GM19328 (cell line): ENCODE results near the gene CACFD1.

Experiments
- ATAC-seq: cut with Tn5 transposase; IDR thresholded peaks from one replicate; pipeline ENCODE4 v1.9.1; 2021; ENCODE audit warnings: mild to moderate bottlenecking, moderate library complexity; ENCODE audit not compliant: unreplicated experiment

The CACFD1 gene

DNA sequence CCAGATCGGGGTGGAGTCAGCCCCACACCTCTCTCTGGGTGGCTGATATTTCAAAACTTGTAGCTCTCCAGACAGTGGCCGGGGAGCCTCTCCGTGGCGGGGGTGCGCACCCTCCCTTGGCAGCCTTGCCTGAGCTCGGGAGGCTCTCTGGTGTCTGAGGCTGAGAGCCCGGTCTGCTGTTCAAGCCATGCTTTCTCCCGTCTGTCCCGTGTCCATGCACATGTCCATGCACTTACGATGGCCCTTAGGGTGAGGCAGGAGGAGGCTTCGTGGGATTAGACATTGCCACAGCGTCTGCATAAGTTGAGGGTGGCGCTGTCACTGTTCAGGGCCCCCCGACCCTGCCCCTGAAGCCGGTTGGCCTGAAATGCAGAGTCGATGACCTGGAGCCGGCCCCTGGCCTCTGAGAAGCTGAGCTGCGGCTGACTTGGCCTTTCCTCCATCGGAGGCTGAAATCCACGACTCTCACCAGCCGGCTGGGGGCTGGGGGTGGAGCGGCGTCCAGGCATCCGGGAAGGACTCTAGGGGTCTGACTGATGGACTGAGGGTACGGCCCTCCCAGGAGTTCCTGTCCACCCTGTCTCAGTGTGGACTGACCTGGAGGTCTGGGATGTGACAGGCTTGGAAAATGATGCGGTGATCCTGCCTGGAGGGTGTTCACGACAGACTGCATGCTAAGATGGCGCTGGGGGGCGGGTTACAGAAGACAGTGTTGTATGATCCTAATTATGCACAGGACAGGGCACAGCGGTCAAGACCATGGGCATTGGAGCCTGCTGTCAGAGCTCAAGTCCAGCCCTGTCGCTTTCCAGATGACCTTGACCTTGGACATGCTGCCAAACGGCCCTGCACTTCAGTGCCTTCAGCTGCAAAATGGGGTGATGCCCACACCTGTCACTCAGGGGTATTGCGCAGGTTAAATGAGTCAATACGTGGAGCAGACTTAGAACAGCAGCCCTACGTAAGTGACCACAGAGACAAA, 37.4 kb downstream of the CACFD1 start:
- no peak for ATAC-seq

DNA sequence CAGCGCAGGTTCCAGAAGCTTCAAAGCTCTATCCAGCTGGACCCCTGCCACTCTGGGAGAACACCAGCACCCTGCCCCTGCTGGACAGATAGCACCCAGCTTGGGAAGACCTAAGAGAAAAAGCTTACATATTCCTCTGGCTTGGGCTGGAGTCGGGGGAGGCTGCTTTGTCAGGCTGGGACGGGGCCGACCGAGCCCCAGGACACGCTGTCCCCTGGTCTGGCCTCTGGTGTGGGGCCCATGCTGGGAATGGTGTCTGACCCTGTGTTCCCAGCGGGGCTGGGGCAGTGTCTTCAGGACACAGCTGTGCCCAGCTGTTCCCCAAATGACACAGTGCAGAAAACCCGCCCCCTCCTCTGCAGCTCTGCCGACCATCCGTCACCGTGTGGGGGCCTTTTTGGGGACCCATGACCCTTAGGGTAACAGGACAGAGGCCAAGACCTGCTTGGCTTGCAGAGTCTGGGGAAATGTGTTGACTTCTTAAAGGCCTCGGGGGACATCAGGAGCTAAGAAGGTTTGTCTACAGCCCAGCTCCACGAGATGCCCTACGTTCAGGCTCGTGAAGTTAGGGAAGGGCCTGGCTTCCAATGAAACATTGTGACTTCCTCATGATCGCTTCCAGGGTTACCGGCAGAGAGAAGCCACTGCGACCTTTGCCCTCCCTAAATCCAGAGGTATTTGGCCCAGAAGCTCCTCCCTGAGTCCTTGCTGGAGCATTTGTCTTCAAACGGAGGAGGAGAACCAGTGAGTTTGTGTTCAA, 39.5 kb downstream of the CACFD1 start:
- no peak for ATAC-seq

DNA sequence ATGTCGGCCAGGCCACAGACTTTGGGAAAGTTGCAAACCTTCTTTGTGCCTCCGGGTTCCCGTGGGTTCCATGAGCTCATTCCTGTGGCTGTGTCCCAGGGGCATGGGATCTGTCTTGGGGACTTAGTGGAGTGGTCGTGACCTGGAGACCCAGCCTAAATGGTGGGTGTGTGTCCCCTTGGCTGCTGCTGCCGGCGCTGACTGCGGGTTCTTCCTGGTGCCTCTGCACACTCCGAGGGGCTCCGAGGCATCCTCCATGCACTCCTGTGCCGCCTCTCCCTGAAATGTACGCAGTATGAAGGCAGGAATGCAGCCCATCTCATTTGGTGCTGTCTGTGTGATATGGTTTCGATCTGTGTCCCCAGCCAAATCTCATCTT, 40.1 kb downstream of the CACFD1 start:
- ATAC-seq, result no peak

DNA sequence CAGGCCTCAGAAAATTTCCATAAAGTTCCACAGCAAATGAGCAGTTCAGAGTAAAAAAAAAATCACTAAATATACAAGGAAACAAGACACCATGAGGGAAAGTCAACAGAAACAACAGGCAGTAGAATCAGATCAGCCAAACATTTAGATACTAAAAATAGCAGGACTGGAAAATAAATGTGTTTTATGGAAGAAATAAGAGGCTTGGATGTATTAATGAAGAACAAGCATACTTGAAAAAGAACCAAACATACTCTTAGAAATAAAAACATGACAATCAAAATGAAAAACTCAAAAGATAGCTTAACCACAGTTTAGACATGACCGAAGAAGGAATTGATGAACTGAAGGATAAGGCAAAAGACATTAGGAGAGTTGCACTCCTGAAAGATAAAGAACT, 42.3 kb downstream of the CACFD1 start:
- no peak for ATAC-seq

DNA sequence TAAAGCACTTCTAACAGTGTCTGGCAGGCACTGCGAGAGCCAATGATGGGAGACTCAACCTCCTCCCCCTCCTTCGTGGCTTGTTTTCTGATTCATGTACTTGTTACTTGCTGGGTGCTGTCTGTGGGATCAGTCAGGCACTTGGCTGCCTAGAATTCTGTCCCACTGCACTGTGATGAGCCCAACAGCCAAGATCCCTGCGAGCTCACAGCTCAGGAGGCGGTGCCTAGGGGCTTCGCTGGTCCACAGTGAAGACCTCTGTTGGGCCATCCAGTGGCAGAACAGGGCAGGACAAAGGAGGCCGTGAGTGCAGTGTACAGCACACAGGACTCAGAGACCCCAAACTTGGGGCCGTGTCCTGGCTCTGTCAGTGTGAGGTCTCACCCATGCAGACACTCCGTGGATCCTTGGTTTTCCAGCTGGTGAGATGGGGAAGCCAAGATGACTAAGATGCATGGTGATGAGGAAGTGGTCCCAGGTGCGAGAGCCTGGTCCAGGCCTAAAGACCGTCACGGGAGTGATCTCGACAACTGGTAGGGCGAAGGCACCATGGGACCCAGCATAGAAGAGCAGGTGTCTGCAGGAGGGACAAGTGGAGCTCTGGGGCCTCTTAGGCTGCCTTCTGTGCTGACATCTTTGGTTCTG, 45.5 kb downstream of the CACFD1 start:
- no peak for ATAC-seq

DNA sequence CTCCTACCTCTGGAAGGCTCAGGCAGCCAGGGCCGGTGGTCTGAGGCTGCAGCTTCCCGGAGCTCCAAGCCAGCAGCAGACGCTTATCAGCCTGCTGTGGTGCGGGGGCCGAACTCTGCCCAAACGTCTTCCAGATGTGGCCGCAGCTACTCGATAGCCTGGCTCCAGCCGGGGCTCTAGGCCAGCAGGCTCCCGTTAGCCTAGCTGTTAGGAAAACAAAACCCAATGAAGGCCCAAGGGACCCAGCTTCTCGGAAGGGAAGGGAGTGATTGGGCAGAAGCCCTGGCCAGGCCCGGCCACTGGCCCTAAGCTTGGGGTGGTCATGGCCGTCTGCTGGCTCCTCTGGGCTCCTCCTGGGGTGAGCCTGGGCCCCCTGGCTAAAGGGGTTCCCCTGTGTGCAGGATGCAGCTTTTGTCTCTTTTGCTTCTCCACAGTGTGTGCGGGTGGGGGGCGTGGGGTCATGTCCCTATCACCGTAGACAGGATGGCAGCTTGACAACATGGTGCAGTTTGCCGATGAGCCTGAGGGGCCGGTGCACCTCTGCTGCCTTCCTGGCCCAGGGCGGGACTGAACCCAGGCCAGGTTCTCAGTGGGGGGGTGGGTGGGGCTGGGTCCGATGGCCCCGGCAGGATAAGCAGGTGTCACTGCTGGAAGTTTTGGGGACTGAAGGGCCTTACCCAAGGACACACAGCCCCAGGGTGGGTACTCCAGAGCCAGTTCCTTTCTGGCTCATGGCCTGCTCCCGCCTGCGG, 46.3 kb downstream of the CACFD1 start:
- no peak for ATAC-seq

DNA sequence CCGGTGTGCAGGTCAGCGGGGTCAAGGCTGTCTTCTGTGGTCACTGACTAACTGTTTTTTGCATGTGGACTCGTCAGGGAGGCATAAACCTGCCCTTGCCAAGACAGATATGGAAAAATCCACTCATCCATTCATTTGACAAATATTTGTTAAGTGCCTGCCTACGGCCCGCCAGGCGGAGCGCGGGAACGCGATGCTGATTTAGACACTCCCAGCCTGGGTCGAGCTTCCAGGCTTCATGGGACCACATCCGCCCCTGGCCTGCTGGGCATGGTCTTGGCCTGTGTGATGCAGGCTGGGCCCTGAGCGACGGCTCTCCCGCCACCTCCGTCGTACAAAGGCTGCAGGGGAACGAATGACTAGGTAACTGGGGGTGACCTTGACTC, 46.9 kb downstream of the CACFD1 start:
- no peak for ATAC-seq

DNA sequence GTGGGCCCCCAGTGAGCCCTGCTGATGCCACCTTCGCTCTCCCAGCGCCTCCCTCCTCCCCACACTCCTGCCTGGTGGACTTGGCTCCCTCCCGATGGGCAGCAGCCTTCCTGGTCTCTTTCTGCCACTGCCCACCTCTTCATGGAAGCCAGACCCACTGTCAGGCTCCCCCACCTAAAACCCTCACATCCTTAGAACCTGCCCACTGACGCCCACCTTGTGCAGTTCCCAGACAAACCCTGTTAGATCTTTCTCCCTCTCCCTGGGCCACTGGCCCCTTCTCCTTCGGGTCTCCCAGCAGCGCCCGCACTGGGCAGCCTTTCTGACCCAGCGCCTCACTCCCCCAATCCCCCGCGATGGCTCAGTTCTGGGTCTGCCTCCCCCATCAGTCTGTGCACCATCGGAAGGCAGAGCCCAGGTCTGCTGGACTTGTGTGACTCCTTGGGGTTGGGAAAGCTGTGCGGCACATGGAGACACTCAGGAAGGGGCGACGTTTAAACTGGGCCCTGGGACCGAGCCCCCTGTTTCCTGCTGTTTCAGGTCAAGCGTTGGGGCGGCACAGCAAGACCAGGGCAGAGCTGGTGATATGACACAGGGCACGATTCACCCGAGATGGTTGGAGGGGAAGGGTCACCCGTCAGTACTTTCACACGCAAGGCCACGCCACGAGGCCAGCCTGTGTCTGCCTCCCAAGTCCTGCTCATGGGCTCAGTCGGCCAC, 47.6 kb downstream of the CACFD1 start:
- no peak for ATAC-seq

DNA sequence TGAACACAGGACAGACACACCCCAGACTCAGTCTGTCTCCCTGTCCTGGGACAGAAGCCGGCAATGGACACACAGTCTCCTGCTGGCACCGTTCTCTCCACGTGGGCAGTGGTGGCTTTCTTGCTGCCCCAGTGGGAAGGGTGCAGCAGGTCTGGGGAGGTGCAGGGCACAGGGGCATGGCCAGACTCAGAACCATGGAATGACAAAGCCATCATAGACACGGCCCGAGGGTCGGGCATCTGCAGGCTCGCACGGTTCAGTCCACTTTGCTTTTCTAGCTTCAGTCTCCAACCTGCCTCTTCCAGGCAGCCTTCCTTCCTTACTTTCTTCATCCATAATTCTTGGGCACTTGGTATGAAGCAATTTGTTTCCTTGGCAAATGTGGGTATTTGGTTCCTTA, 48.3 kb downstream of the CACFD1 start:
- no peak for ATAC-seq

DNA sequence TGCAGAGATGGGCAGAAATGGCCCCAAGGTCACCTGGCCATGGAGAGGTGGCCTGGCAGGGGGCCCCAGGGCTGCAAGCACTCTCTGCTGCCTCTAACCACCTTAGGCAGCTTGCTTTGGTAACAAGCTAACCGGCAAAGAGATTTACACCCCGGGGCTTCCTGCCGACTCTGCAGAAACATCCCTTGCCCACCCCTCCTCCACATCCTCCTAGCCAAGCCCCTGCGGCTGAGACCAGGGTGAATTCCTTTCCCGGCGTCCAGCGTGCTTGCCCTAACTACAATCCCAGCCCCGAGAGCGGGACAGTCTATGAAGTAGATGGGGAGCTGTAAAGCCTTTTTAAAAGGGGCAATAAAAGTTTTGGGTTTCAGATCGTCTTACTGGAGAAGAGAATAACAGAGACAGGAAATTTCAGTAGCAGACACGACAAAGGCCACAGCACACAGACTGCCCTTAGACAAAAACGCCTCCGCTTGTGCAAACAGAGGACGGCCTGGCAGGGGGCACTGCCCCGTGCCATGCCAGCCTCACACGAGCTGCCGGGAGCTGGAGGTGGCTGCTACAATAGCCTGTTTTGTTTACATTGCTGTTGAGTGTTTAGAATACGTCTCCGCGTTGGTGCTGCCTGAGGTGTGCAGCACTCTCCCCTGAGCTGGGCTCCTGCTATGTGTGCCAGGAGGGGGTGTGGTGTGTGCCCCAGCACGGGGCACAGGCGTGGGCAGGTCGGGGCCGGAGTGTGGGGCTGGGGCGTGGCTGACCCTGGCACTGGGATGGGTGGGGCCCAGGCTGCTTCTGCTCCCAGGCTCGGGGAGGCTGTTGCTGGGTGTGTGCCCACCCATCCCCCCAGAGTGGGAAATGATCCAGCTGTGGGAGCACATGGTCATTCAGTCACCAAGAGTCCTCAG, 49.7 kb downstream of the CACFD1 start:
- no peak for ATAC-seq

DNA sequence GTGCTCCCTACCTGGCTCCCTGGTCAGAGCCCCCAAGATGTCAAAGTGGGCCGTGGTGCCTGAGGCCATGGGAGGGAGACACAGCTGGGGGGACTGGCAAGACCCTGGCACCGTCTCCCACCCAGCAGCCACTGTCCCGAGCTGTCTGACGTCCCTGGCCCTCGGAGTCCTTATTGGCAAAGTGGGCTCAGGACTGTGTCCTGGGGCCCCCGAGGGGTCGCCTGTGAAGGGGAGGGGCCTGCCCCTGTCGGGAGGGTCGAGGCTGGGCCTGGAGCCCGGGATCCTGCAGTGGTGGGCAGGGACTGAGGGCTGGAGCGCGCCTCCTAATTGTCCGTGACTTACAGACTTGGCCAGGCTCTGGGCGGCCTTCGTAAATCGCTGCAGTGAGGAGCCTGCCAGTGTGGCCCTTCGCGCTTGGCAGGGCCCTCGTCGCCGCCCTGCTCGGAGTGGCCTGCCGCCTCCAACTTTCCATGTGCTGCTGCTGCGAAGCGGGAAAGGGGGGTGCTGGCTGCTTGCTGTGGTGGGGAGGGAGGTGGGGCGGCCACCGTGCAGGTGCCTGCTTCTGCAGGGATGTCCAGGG, 51.2 kb downstream of the CACFD1 start:
- no peak for ATAC-seq

DNA sequence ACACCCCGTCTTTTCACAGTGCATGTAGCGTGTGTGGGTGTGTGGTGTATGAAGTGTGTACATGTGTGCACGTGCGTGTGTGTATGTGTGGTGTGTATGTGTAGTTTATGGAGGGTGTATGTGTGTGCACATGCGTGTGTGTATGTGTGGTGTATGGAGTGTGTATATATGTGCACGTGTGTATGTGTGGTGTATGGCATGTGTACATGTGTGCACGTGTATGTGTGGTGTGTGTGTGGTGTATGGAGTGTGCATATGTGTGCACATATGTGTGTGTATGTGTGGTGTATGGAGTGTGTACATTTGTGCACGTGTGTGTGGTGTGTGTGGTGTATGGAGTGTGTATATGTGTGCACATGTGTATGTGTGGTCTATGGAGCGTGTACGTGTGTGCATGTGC, 51.8 kb downstream of the CACFD1 start:
- no peak for ATAC-seq

DNA sequence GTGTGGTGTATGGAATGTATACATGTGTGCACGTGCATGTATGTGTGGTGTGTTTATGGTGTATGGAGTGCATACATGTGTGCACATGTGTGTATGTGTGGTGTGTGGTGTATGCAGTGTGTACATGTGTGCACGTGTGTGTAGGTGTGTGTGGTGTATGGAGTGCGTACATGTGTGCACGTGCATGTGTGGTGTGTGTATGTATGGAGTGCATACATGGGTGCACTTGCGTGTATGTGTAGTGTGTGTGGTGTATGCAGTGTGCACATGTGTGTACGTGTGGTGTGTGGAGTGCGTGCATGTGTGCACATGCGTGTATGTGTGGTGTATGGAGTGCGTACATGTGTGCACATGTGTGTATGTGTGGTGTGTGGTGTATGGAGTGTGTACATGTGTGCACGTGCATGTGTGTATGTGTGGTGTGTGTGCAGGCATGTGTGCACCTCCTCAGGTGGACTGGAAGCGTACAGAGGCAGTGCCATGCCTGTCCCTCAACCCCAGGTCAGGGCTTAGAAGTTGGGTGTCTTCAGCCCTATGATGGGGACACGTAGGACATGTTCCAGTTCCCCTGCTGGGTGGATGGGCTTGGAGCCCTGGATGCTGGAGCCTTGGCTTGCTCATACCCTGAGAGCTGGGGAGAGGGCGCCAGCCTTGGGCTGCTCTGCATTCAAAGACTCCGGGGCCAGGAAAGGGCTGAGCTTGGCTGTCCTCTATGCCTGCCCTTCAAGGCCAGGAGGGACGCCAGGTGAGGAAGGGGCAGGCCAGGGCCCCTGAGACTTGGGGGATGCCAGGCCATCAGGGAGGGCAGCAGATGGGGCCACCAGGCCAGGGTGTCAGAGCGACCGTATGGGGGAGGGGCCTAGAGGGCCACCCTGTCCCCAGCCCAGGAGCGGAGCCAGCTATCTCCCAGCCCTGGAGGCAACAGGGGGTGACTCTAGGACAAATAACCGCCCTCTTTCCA, 52.8 kb downstream of the CACFD1 start:
- ATAC-seq, result no peak

DNA sequence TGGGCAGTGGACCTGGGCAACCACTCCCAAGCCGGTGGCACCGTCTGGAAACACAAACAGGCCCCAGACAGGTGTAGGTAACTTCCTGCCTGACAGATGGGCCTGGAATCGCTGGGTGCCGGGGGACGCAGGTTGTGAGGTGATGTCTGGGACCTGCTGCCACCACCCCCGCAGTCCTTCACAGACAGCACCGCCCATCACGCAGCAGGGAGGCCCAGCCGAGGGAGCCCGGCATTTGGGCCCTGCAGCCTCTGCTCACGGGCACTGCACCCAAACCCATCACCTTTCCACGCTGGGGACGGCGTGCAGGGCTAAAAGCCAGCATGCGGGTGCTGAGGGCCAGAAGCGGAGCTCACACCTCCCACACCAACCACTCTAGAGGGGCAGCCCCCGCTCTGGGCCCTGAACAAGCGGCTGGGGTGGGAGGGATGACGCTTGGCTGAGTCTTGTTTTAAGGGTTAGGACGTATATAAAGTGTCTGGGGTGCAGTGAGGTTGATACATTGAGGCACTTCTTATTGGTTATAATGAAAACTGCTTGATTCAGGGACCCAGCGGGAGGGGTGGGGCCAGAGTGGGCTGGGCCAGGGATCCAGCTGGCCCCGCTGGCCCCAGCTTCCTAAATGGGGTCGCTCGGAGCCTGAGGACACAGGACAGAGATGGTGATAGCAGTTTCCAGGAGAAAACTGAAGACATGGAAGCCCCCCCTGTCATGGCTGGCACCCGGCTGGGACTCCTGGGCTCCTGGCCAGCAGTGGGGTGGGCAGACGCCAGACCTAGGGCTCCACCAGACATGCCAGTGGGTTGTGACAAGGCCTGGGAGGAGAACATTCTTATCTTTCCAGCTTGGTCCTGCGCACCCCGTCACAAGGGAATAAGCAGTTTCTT, 53.7 kb downstream of the CACFD1 start:
- no peak for ATAC-seq

DNA sequence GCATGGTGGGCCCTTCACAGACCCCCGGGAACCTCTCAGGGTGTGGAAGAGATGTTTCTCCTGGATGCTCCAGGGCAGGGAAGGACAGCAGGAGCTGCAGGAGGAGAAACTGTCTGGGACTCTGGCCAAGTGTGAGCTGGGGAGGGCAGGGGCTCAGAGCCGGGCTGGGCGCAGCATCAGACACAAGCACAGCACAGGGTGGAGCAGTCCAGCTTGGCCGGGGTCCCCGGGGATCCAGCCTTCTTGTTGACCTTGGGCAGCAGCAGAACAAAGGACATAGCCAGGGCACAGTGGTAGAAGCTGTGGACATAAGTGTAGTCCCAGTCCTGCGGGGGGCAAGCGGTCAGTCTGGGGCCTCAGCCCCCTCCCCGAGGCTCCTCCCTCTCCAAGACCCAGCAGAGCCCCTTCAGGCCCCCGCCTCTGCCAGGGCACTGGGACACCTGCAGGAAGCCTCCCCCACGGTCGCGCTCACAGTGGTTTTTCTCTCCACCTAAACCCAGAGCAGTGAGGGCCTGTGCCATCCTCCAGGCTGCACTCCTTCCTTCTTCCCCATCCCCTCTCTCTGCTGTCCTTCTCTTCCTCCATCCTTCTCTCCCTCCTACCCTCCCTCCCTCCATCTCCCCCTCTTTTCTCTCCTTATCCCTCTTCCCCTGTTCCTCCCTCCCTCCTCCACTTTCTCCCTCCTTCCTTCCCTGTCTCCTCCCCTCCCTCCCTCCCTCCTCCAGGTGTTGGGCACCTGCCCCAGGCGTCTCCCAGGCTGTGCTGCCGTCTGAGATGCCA, 54.9 kb downstream of the CACFD1 start:
- ATAC-seq, result no peak

DNA sequence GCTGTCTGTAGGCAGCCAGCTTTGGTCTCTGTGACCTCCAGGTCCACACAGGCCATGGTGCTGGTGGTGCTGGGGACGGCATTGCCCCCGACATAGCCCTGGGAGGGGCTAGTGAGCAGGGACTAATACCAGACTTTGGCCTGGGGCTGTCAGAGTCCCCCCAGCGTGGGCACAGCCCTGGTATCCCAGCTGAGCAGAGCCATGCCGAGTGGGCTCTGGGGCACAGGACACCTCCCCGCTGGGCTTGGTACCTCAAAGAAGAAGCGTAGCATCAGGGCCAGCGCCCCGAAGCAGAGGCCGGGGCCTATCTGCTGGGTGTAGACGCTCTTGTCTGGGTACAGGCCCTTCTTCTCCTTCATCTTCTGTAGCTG, 55.4 kb downstream of the CACFD1 start:
- no peak for ATAC-seq
